HL-60 (cell line): ENCODE results near the gene ROCK2.

Experiments used
- CTCF ChIP-seq: IDR thresholded peaks from one replicate; pipeline ENCODE4 v1.5.1; 2011; ENCODE audit warnings: low read length, control low read depth, inconsistent platforms; ENCODE audit not compliant: insufficient read depth
- GABPA ChIP-seq: IDR thresholded peaks from 2 replicates; pipeline ENCODE4 v1.6.1; 2012; ENCODE audit warnings: low read depth
- POLR2AphosphoS5 ChIP-seq: IDR thresholded peaks from 2 replicates; pipeline ENCODE4 v1.6.1; 2012; ENCODE audit warnings: low read depth
- REST ChIP-seq: IDR thresholded peaks from 2 replicates; pipeline ENCODE4 v1.6.1; 2012; ENCODE audit warnings: low read depth; ENCODE audit not compliant: insufficient replicate concordance
- SPI1 ChIP-seq: IDR thresholded peaks from 2 replicates; pipeline ENCODE4 v1.6.1; 2012; ENCODE audit warnings: low read depth, mild to moderate bottlenecking, borderline replicate concordance

- TF ChIP-seq CTCF (no peak), REST (no peak), SPI1 (no peak), POLR2AphosphoS5 (no peak), GABPA (no peak)
These were observed 36.5 kb downstream of the ROCK2 start for GRCh38 chr2:11307764-11308415.
